Measurements from ENCODE around the gene TPCN1.

DNA sequence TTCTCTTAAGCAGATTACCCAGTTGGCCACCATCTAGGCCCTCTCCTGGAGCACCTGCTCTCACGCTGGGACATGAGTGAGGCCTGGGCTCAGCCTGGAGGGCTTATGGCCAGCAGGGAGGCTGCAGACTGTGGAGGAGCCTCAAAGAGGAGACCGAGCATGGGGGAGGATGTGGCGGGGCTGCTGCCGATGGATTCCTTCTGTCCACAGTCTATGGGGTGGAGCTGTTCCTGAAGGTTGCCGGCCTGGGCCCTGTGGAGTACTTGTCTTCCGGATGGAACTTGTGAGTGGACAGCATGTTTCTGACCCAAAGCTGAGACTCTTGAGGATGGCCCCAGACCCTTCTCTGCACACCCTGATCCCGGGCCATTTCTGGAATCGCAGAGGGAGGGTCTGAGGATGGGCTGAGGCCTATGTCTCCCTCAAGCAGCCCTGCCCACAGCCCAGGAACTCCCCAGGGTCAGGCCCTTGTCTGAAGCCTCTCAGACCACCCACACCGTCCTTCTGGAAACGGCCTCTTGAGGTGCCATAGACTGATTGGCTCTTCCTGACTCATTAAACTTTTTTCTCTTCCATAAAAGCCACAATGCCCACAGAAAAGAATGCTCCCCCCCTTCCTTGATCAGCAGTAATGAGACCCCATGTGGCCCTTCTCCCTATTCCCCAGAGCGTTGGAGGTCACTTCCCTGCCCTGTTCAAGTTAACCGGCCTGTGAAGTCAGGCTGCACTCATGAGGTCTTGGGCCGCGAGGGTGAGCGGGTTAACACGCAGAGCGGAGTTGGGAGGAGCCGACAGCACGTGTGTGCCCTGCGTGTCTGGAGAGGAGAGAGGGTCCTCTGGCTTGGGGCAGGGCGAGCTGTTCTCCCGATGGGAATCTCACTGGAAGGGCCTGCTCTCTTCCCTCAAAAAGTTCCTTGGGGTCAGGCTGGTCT lies 64.7 kb downstream of the TPCN1 start:
- TF ChIP-seq, protein P1, sequence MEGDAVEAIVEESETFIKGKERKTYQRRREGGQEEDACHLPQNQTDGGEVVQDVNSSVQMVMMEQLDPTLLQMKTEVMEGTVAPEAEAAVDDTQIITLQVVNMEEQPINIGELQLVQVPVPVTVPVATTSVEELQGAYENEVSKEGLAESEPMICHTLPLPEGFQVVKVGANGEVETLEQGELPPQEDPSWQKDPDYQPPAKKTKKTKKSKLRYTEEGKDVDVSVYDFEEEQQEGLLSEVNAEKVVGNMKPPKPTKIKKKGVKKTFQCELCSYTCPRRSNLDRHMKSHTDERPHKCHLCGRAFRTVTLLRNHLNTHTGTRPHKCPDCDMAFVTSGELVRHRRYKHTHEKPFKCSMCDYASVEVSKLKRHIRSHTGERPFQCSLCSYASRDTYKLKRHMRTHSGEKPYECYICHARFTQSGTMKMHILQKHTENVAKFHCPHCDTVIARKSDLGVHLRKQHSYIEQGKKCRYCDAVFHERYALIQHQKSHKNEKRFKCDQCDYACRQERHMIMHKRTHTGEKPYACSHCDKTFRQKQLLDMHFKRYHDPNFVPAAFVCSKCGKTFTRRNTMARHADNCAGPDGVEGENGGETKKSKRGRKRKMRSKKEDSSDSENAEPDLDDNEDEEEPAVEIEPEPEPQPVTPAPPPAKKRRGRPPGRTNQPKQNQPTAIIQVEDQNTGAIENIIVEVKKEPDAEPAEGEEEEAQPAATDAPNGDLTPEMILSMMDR (IDR thresholded peaks at IDR 0.05), result no peak
- TF ChIP-seq POLR2A (IDR thresholded peaks at IDR 0.05), result no peak
